Activated effector memory CD4-positive, alpha-beta T cell treated with anti-CD3 and anti-CD28 coated beads, Interleukin-2, amount 50 U/mL, for 16 hours (primary cell): ENCODE results near the gene GP1BA.

Source experiments
- DNase-seq: peaks from one replicate; pipeline ENCODE4 v3.0.0-alpha.2; 2020

Gene GP1BA

DNA sequence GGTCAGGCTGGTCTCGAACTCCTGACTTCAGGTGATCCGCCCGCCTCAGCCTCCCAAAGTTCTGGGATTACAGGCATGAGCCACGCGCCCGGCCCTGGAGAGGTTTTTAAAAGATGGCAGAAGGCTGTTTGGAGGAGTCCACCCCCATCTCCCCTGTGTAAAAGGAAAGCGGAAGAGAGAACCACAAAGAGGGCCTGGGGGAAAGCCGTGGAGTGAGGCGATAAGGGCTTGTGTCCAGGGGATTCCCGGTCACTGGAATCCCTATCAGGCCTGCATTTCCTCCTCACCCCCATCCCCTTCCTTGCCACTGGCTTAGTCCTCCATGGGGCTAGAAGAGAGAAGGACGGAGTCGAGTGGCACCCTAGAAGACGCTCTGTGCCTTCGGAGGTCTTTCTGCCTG is at the start of gene GP1BA:
Gene GP1BA (plus strand): TSS at position 315 of the 400 bp plus-strand sequence. CDS start 328 bp downstream, outside the sequence.
- DNase-seq: no peak

DNA sequence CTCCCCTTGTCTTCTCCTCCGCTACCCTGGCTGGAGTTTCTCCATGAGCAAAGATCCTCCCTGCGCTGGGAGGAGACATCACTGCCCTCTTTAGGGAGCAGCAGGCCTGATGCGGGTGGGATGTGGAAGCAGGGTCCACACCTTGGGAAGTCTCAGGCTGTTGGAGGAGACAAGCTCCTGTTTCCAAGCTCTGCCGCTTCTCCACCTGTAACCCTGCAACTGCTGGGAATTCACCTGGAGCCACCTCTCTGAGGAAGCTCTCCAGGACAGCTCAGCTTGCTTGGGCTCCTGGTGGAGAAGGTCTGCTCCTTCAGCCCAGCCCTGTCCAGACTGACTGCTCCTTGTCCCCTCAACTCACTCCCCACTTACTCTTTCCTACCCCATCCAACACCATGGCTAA is 47.6 kb upstream of the GP1BA start:
- DNase-seq: no peak

DNA sequence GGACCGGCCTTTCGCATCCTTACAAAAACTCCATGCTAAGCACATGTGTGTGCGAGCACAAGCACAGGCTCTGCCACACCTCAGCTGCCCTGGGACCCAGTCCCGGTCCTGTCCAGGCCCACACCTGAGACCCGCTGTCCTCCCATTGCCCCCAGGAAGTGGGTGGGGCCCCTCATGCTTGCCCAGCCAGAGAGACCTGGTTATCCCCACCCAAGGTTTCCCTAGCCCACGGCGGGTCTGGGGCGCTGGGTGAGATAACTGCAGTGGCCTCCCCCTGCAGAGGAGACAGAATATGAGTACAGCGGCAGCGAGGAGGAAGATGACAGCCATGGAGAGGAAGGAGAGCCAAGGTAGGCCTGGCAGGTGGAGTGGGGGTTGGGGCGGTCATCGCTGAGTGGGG is 45.2 kb upstream of the GP1BA start:
- DNase-seq: no peak

GRCh38 chr17:4887581-4887980 is 44.5 kb upstream of the GP1BA start:
- DNase-seq: no peak

DNA sequence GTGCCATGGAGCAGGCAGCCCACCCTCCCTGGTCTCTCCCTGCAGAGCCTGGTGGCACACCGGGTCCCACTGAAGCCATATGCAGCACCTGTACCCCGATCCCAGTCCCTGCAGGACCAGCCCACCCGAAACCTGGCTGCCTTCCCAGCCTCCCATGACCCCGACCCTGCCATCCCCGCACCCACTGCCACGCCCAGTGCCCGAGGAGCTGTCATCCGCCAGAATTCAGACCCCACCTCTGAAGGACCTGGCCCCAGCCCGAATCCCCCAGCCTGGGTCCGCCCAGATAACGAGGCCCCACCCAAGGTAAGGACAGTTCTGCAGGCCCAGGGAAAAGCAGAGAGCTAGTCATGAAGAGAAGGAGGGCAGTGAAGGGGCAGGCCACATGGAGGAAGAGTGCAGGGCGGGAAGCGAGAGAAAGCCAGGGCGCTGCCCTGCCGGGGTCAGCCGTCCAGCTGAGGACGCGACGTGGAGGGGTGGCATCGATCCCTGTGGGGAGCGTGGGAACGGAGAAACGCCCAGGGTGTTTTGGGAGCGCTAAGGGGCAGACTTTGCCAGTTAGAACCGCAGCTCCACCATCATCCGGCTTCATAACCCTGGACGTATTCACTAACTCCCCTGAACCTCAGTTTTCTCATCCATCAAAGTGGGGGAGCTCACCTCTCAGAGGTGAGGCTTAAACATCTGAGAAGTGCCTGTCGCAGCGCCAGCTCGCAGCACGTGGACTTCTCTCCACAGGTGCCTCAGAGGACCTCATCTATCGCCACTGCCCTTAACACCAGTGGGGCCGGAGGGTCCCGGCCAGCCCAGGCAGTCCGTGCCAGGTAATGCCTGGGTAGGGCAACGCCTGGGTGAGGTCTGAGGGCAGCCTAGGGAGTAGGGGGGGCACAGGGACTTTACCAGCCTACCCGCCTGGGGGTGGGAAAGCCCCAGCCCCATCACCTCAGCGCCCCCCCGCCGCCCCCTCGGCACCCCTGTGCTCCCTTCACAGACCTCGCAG is 40.4 kb upstream of the GP1BA start:
- DNase-seq: no peak

DNA sequence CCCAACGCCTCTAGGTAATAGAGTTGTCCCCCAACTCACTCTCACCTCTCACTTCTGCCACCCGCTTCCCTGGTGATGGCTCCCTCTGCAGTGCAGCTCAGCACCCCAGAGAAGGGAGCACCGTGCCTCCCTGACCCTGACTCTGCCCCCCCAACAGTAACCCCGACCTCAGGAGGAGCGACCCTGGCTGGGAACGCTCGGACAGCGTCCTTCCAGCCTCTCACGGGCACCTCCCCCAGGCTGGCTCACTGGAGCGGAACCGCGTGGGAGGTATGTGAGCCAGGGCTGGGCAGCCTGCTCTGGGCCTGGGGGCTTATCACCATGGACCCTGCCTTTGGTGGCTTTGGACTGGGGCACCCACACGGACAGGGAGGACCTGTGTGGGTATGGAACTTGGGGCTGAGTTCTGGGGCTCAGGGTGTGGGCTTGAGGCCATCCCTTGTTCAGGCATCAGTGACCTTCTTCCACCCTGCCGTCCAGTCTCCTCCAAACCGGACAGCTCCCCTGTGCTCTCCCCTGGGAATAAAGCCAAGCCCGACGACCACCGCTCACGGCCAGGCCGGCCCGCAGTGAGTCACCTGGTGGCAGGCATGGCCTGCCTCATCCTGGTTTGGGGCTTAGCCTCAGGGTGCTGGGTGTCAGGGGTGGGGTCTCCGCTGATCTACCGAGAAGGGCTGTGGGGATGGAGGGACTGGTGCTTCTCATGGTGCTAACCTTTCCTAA is 39.4 kb upstream of the GP1BA start:
- DNase-seq: no peak

GRCh38 chr17:4893272-4893671 is 38.8 kb upstream of the GP1BA start:
- DNase-seq: no peak

DNA sequence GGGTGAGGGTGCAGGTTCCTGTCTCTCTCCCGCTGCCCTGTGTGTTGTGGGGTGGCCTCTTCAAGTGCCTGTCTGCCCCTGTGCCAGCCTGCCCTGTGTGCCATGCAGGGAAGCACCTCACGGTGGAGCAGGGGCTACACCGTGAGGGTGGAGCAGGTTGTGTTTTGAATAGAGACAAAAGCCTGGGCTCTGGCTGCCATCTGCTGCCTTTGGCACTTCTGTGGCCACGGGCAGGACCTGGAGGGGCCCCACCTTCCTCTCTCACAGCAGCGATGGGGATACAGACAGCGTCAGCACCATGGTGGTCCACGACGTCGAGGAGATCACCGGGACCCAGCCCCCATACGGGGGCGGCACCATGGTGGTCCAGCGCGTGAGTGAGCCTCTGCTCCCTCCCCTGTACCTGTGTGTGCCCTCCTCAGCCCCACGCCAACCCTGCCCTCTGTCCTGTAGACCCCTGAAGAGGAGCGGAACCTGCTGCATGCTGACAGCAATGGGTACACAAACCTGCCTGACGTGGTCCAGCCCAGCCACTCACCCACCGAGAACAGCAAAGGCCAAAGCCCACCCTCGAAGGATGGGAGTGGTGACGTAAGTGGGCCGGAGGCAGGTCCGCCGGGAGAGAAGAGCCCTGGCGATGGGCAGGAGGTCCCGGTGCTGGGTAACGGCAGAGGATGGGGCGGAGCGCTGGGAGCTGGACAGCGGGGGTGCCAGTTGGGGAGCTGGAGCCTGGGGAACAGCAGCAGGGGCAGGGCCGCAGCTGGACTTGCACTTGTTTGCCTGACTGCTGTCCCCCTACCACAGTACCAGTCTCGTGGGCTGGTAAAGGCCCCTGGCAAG is 38.1 kb upstream of the GP1BA start:
- no peak for DNase-seq

DNA sequence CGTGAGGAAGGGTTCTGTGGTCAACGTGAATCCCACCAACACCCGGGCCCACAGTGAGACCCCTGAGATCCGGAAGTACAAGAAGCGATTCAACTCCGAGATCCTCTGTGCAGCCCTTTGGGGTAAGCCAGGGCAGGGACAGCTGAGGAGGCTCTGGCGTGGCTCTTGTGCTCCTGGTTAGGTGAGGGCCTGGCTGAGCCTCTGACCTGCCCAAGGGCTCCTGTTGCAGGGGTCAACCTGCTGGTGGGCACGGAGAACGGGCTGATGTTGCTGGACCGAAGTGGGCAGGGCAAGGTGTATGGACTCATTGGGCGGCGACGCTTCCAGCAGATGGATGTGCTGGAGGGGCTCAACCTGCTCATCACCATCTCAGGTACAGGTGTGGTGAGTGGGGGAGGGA is 37.0 kb upstream of the GP1BA start:
- no peak for DNase-seq

DNA sequence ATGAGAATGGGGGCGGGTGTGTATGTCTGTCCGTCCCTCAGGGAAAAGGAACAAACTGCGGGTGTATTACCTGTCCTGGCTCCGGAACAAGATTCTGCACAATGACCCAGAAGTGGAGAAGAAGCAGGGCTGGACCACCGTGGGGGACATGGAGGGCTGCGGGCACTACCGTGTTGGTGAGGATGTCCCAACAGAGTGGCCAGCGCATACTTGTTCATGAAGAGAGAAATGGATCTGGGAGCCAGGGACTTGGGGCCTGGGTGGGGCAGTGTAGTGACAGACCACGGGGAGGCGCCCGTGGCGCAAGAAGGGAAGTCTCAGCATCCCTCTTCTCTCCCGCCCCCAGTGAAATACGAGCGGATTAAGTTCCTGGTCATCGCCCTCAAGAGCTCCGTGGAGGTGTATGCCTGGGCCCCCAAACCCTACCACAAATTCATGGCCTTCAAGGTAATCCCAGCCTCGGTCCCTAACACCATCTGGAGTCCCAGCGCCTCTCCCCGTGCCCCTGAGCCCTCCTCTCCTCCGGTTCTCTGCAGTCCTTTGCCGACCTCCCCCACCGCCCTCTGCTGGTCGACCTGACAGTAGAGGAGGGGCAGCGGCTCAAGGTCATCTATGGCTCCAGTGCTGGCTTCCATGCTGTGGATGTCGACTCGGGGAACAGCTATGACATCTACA is 36.3 kb upstream of the GP1BA start:
- no peak for DNase-seq

DNA sequence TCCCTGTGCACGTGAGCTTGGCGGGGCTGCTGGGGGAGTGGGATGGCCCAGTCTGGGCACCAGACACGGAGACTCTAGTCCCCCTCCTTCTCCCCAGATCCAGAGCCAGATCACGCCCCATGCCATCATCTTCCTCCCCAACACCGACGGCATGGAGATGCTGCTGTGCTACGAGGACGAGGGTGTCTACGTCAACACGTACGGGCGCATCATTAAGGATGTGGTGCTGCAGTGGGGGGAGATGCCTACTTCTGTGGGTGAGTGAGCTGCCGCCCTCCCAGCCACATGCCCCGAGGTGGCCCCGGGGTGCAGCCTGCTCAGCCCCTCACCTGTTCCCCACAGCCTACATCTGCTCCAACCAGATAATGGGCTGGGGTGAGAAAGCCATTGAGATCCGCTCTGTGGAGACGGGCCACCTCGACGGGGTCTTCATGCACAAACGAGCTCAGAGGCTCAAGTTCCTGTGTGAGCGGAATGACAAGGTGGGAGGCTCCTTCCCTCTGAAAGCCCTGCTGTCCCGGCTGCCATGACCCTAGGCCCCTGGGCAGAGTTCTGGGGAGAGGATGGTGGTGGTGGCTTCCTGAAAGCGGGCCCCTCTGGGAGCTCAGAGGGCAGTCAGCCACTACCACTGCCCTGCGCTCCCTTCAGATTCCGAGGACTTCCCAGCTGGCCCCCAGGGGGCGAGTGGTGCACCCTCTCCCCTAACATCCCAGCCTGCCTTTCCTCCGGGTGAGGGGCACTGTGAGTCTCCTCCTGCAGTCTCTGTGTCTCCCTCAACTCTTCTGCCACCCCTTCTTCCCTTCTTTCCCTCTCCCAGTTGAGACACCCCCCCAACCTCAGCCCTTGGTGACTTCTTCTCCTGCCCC is 35.5 kb upstream of the GP1BA start:
- DNase-seq: no peak

- DNase-seq: no peak
Observed at GRCh38 chr17:4897198-4897687, 34.8 kb upstream of the GP1BA start.

DNA sequence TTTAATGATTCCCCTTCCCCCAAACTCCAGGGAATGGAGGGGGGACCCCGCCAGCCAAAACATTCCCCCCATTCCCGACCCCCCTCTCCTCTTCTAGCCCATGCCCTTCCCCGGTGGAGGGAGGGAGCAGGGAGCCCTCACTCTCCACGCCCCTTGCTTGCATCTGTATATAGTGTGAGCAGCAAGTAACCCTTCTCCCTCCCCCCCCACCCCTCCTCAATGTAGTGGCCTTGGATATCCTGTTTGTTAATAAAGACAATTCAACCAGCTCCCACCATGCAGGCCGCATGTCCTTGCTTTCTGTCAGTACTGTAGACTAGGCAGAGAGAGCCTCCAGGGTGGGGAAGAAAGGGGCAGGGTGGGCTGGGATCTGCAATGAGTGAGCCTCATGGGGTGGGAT is 34.3 kb upstream of the GP1BA start:
- DNase-seq: no peak

GRCh38 chr17:4898351-4898750 is 33.7 kb upstream of the GP1BA start:
- no peak for DNase-seq

GRCh38 chr17:4898927-4899326 is 33.1 kb upstream of the GP1BA start:
- DNase-seq: no peak

DNA sequence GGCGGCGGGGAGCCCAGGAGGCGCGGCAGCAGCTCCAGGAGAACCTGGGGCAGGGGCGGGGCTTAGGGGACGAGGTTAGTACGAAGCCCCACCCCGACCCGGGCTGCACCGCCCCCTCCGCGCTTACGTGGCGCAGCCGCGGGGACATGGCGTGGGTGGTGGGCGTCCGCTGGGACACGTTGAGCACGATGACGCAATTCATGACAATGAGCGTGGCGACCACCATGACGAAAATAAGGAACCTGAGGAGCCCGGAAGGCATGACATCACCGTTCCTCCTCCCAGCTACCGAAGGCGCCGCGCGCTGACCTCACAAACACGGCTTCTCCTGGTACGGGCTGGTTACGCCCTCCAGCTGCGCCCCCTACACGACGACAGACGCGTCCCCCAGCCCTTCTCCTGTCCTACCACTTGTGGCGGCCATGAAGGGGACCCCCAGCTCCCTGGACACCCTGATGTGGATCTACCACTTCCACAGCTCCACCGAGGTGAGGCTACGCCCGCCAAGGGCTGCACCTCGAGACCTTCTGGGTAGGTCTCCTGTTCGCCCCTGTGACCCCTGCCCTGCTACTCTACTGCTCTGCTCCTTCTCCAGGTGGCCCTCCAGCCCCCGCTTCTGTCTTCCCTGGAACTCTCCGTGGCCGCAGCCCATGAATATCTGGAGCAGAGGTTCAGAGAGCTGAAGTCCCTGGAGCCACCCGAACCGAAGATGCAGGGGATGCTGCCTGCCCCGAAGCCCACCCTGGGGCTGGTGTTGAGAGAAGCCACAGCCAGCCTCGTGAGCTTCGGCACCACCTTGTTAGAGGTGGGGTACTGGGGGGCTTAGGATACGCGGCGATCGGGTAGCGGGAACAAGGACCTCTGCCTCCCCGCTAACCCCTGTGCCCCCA is 32.5 kb upstream of the GP1BA start, which contains the start of gene C17orf107:
Gene C17orf107 (plus strand): TSS at position 196 of the 890 bp plus-strand sequence. CDS start 227 bp downstream, at position 423.
- DNase-seq: peak; percentile 98

- DNase-seq: peak; percentile 84
Observed at GRCh38 chr17:4900231-4901107, 31.6 kb upstream of the GP1BA start.

- DNase-seq: no peak
Observed at GRCh38 chr17:4901108-4901647, 30.9 kb upstream of the GP1BA start.
